GM12864 (cell line): ENCODE data around the gene KCNN3.

Source experiments
- DNase-seq: peaks from one replicate; pipeline ENCODE4 v3.0.0-alpha.2; 2011; ENCODE audit warnings: low read depth
- H3K4me3 ChIP-seq: 2 replicates; pipeline ENCODE4 v1.5.1; 2011; ENCODE audit warnings: mild to moderate bottlenecking, low read depth, low read length, control low read depth
- CTCF ChIP-seq: IDR thresholded peaks from 2 replicates; pipeline ENCODE4 v1.5.1; 2011; ENCODE audit warnings: low read depth, mild to moderate bottlenecking, moderate library complexity, low read length, control low read depth, inconsistent platforms; ENCODE audit errors: missing control alignments

Gene KCNN3

DNA sequence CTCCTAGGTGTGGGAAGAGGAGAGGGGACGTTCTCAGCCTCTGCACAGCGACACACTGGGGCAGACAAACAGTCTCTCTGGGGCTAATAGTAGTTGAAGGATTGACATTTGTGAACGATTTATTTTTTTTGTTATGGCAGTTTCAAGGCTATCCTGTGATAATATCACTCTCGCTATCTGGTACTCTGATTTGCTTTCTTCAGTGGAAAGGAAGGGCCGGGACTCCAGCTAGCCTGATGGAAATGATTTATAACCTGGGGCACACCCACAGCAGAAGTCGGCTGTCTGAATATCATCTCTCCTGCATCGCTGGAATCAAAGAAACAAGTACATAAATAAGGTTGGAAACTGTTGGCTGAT is 122.7 kb downstream of the KCNN3 start:
- DNase-seq: no peak
- TF ChIP-seq CTCF: no peak
- no peak overlapping the region for H3K4me3 ChIP-seq

GRCh38 chr1:154746622-154747299 is 123.3 kb downstream of the KCNN3 start:
- H3K4me3 ChIP-seq: no peak overlapping the region
- DNase-seq: no peak
- no peak for TF ChIP-seq CTCF

- TF ChIP-seq CTCF: no peak
- no peak for DNase-seq
- H3K4me3 ChIP-seq: no peak overlapping the region
These were observed 124.2 kb downstream of the KCNN3 start for GRCh38 chr1:154745750-154746425.

DNA sequence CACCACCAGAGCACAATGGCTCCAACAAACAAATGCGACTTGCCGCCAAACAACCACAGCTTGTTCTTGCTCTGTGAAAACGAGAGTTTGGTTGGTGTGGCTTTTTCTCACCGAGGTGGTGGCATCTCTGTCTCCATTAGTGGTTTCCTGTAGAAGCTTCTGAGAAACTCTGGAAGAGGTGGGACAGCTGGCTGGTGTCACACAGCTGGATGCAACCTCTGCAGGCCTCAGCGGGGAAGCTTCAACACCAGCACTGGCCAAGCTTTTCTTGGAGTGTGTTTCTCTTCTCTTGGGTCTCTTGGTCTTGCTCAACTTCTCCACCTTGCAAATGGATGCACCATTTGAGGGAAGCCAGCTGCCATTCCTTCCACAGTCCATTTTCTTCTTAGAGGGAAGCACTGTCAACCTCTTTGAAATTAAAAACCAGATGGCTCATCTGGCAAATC is 124.8 kb downstream of the KCNN3 start:
- TF ChIP-seq CTCF: no peak
- DNase-seq: no peak
- no peak overlapping the region for H3K4me3 ChIP-seq

- TF ChIP-seq CTCF: no peak
- DNase-seq: no peak
- no peak overlapping the region for H3K4me3 ChIP-seq
These were observed 125.6 kb downstream of the KCNN3 start for GRCh38 chr1:154744352-154745035.

- no peak for TF ChIP-seq CTCF
- no peak overlapping the region for H3K4me3 ChIP-seq
- no peak for DNase-seq
These were observed 126.5 kb downstream of the KCNN3 start for GRCh38 chr1:154743526-154744036.
